Gastroesophageal sphincter (tissue), 3 donors: ENCODE measurements around the gene CNGB1.

Source experiments
- EP300 ChIP-seq: sonication (generic); formaldehyde crosslinking; IDR thresholded peaks from one replicate; pipeline ENCODE4 v1.6.1; 2017; ENCODE audit warnings: antibody characterized with exemption, mild to moderate bottlenecking
- POLR2A ChIP-seq, 2 donors: fragments of 450-650 bp; IDR thresholded peaks; one replicate each; pipeline ENCODE4 v1.6.1; 2017; ENCODE audit warnings: antibody characterized with exemption in 2 of 2, mild to moderate bottlenecking in 2 of 2, moderate library complexity in 1 of 2
- TF ChIP-seq, protein P1 (sequence below), 4 experiments: fragments of 200-600 bp in 2 of 4; fragments of 450-650 bp in 2 of 4; sonication (generic) in 1 of 4; IDR thresholded peaks; one replicate each; pipeline ENCODE4 v1.5.1; 2017 to 2019; ENCODE audit warnings: antibody characterized with exemption in 4 of 4, mild to moderate bottlenecking in 2 of 4, moderate library complexity in 2 of 4

DNA sequence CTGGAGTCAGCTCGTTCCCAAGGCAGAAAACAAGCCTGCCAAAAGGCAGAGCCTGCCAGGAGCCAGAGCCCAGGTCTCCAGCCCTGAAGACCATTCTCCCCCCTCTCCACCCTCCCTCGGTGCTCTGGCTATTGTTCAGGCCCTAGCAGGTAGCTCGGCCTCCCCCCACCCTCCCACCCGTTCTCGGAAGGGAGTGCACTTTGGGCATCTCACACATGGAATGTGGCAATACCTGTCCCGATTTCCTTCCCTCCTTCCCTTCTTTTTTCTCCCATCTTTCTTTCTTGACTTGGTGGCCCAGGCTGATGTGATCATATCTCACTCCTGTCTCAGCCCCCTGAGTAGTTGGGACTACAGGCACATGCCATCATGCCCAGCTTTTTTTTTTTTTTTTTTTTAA, 12.4 kb downstream of the CNGB1 start:
- TF ChIP-seq POLR2A (IDR thresholded peaks at IDR 0.05) (no peak), EP300 (no peak)
- TF ChIP-seq, protein P1, sequence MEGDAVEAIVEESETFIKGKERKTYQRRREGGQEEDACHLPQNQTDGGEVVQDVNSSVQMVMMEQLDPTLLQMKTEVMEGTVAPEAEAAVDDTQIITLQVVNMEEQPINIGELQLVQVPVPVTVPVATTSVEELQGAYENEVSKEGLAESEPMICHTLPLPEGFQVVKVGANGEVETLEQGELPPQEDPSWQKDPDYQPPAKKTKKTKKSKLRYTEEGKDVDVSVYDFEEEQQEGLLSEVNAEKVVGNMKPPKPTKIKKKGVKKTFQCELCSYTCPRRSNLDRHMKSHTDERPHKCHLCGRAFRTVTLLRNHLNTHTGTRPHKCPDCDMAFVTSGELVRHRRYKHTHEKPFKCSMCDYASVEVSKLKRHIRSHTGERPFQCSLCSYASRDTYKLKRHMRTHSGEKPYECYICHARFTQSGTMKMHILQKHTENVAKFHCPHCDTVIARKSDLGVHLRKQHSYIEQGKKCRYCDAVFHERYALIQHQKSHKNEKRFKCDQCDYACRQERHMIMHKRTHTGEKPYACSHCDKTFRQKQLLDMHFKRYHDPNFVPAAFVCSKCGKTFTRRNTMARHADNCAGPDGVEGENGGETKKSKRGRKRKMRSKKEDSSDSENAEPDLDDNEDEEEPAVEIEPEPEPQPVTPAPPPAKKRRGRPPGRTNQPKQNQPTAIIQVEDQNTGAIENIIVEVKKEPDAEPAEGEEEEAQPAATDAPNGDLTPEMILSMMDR (IDR thresholded peaks at IDR 0.05), result no peak
